Measurements from ENCODE around the gene ZNF407.

Gene ZNF407

GRCh38 chr18:74817576-74817975 is 219.9 kb downstream of the ZNF407 start:
- ChIA-PET POLR2A (no interaction called here), CTCF (interaction anchor here (1.8 kb wide), 1 partner anchor 11 kb away, joined by 4 read pairs; no protein-coding TSS in a partner anchor)
- Histone ChIP-seq H3K4me3 (ENCODE audit: control insufficient read depth in 1 of 7, extremely low read depth in 1 of 7, insufficient read depth in 4 of 7, low read depth in 2 of 7, low read length in 6 of 7) (no peak overlapping the region), H3K27me3 (replicated peaks in 2 of 5; ENCODE audit: control insufficient read depth in 4 of 5, insufficient read depth in 5 of 5, low read length in 4 of 5) (no peaks in the 10 kb centered on the region), H3K4me1 (ENCODE audit: control extremely low read depth in 1 of 4, control insufficient read depth in 4 of 4, insufficient read depth in 4 of 4, low read length in 3 of 4) (no peaks in the 10 kb centered on the region), H3K27ac (ENCODE audit: insufficient read depth in 1 of 2, low read depth in 1 of 2, low read length in 2 of 2, poor library complexity in 1 of 2, severe bottlenecking in 2 of 2) (no peak overlapping the region), H3K9me3 (ENCODE audit: control extremely low read depth in 1 of 5, control insufficient read depth in 4 of 5, insufficient read depth in 2 of 5, low read depth in 1 of 5, low read length in 4 of 5) (no peaks in the 10 kb centered on the region), H3K36me3 (ENCODE audit: control insufficient read depth in 4 of 4, insufficient read depth in 4 of 4, low read length in 3 of 4) (no peaks in the 10 kb centered on the region)
- WGBS (ENCODE audit: insufficient coverage) = 100% methylated on average over 1 of the region's 2 CpGs
- no peak for DNase-seq

- WGBS (ENCODE audit: insufficient coverage) = 93% methylated on average over 2 of the region's 4 CpGs
- no peak for DNase-seq
- H3K9me3 ChIP-seq (ENCODE audit: control extremely low read depth in 1 of 5, control insufficient read depth in 4 of 5, insufficient read depth in 2 of 5, low read depth in 1 of 5, low read length in 4 of 5) = peaks cover 0 to 3% (median 0%) of the 10 kb centered on the region in 5 experiments
- ChIA-PET CTCF (interaction anchor here (0.7 to 1.8 kb wide), 2 partner anchors 12 to 1891 kb away, joined by 3 to 4 read pairs; no protein-coding TSS in a partner anchor), POLR2A (no interaction called here)
- no peak overlapping the region for H3K27ac ChIP-seq (ENCODE audit: insufficient read depth in 1 of 2, low read depth in 1 of 2, low read length in 2 of 2, poor library complexity in 1 of 2, severe bottlenecking in 2 of 2)
- no peaks in the 10 kb centered on the region for H3K36me3 ChIP-seq (ENCODE audit: control insufficient read depth in 4 of 4, insufficient read depth in 4 of 4, low read length in 3 of 4)
- no peaks in the 10 kb centered on the region for H3K4me1 ChIP-seq (ENCODE audit: control extremely low read depth in 1 of 4, control insufficient read depth in 4 of 4, insufficient read depth in 4 of 4, low read length in 3 of 4)
- H3K27me3 ChIP-seq (replicated peaks in 2 of 5; ENCODE audit: control insufficient read depth in 4 of 5, insufficient read depth in 5 of 5, low read length in 4 of 5) = no peaks in the 10 kb centered on the region
- no peak overlapping the region for H3K4me3 ChIP-seq (ENCODE audit: control insufficient read depth in 1 of 7, extremely low read depth in 1 of 7, insufficient read depth in 4 of 7, low read depth in 2 of 7, low read length in 6 of 7)
Measured at GRCh38 chr18:74818516-74819175, 221.0 kb downstream of the ZNF407 start.

- Histone ChIP-seq H3K4me1 (ENCODE audit: control extremely low read depth in 1 of 4, control insufficient read depth in 4 of 4, insufficient read depth in 4 of 4, low read length in 3 of 4) (no peaks in the 10 kb centered on the region), H3K27ac (ENCODE audit: insufficient read depth in 1 of 2, low read depth in 1 of 2, low read length in 2 of 2, poor library complexity in 1 of 2, severe bottlenecking in 2 of 2) (no peak overlapping the region), H3K27me3 (replicated peaks in 2 of 5; ENCODE audit: control insufficient read depth in 4 of 5, insufficient read depth in 5 of 5, low read length in 4 of 5) (no peaks in the 10 kb centered on the region), H3K9me3 (ENCODE audit: control extremely low read depth in 1 of 5, control insufficient read depth in 4 of 5, insufficient read depth in 2 of 5, low read depth in 1 of 5, low read length in 4 of 5) (peaks cover 0 to 3% (median 0%) of the 10 kb centered on the region in 5 experiments), H3K4me3 (ENCODE audit: control insufficient read depth in 1 of 7, extremely low read depth in 1 of 7, insufficient read depth in 4 of 7, low read depth in 2 of 7, low read length in 6 of 7) (no peak overlapping the region), H3K36me3 (ENCODE audit: control insufficient read depth in 4 of 4, insufficient read depth in 4 of 4, low read length in 3 of 4) (no peaks in the 10 kb centered on the region)
- WGBS (ENCODE audit: insufficient coverage) = 95% methylated on average over 7 of the region's 7 CpGs
- ChIA-PET CTCF (no interaction called here), POLR2A (no interaction called here)
- DNase-seq = no peak
Measured at GRCh38 chr18:74819433-74820059, 221.9 kb downstream of the ZNF407 start.

- POLR2A ChIA-PET = no interaction called here
- Histone ChIP-seq H3K4me1 (ENCODE audit: control extremely low read depth in 1 of 4, control insufficient read depth in 4 of 4, insufficient read depth in 4 of 4, low read length in 3 of 4) (no peaks in the 10 kb centered on the region), H3K4me3 (ENCODE audit: control insufficient read depth in 1 of 7, extremely low read depth in 1 of 7, insufficient read depth in 4 of 7, low read depth in 2 of 7, low read length in 6 of 7) (no peak overlapping the region), H3K9me3 (ENCODE audit: control extremely low read depth in 1 of 5, control insufficient read depth in 4 of 5, insufficient read depth in 2 of 5, low read depth in 1 of 5, low read length in 4 of 5) (peaks cover 0 to 3% (median 0%) of the 10 kb centered on the region in 5 experiments), H3K27ac (ENCODE audit: insufficient read depth in 1 of 2, low read depth in 1 of 2, low read length in 2 of 2, poor library complexity in 1 of 2, severe bottlenecking in 2 of 2) (no peak overlapping the region), H3K27me3 (replicated peaks in 2 of 5; ENCODE audit: control insufficient read depth in 4 of 5, insufficient read depth in 5 of 5, low read length in 4 of 5) (no peaks in the 10 kb centered on the region), H3K36me3 (ENCODE audit: control insufficient read depth in 4 of 4, insufficient read depth in 4 of 4, low read length in 3 of 4) (no peaks in the 10 kb centered on the region)
- WGBS (ENCODE audit: insufficient coverage) = 100% methylated on average over 2 of the region's 3 CpGs
- DNase-seq = no peak
- CTCF ChIA-PET = no interaction called here
Measured at GRCh38 chr18:74820160-74820780, 222.6 kb downstream of the ZNF407 start.

GRCh38 chr18:74825460-74825859 is 227.8 kb downstream of the ZNF407 start:
- H3K4me3 ChIP-seq (ENCODE audit: control insufficient read depth in 1 of 7, extremely low read depth in 1 of 7, insufficient read depth in 4 of 7, low read depth in 2 of 7, low read length in 6 of 7) = no peak overlapping the region
- H3K9me3 ChIP-seq (ENCODE audit: control extremely low read depth in 1 of 5, control insufficient read depth in 4 of 5, insufficient read depth in 2 of 5, low read depth in 1 of 5, low read length in 4 of 5) = peaks cover 0 to 3% (median 0%) of the 10 kb centered on the region in 5 experiments
- no peaks in the 10 kb centered on the region for H3K4me1 ChIP-seq (ENCODE audit: control extremely low read depth in 1 of 4, control insufficient read depth in 4 of 4, insufficient read depth in 4 of 4, low read length in 3 of 4)
- ChIA-PET POLR2A (no interaction called here), CTCF (no interaction called here)
- DNase-seq = no peak
- H3K27ac ChIP-seq (ENCODE audit: insufficient read depth in 1 of 2, low read depth in 1 of 2, low read length in 2 of 2, poor library complexity in 1 of 2, severe bottlenecking in 2 of 2) = no peak overlapping the region
- no peaks in the 10 kb centered on the region for H3K36me3 ChIP-seq (ENCODE audit: control insufficient read depth in 4 of 4, insufficient read depth in 4 of 4, low read length in 3 of 4)
- 100% methylated on average over 1 of the region's 1 CpG for WGBS (ENCODE audit: insufficient coverage)
- H3K27me3 ChIP-seq (replicated peaks in 2 of 5; ENCODE audit: control insufficient read depth in 4 of 5, insufficient read depth in 5 of 5, low read length in 4 of 5) = no peaks in the 10 kb centered on the region

- H3K9me3 ChIP-seq (ENCODE audit: control extremely low read depth in 1 of 5, control insufficient read depth in 4 of 5, insufficient read depth in 2 of 5, low read depth in 1 of 5, low read length in 4 of 5) = peaks cover 0 to 3% (median 0%) of the 10 kb centered on the region in 5 experiments
- 100% methylated on average over 3 of the region's 5 CpGs for WGBS (ENCODE audit: insufficient coverage)
- no peak overlapping the region for H3K27ac ChIP-seq (ENCODE audit: insufficient read depth in 1 of 2, low read depth in 1 of 2, low read length in 2 of 2, poor library complexity in 1 of 2, severe bottlenecking in 2 of 2)
- POLR2A ChIA-PET = no interaction called here
- CTCF ChIA-PET = no interaction called here
- H3K4me3 ChIP-seq (ENCODE audit: control insufficient read depth in 1 of 7, extremely low read depth in 1 of 7, insufficient read depth in 4 of 7, low read depth in 2 of 7, low read length in 6 of 7) = no peak overlapping the region
- DNase-seq = no peak
- no peaks in the 10 kb centered on the region for H3K36me3 ChIP-seq (ENCODE audit: control insufficient read depth in 4 of 4, insufficient read depth in 4 of 4, low read length in 3 of 4)
- H3K27me3 ChIP-seq (replicated peaks in 2 of 5; ENCODE audit: control insufficient read depth in 4 of 5, insufficient read depth in 5 of 5, low read length in 4 of 5) = no peaks in the 10 kb centered on the region
- H3K4me1 ChIP-seq (ENCODE audit: control extremely low read depth in 1 of 4, control insufficient read depth in 4 of 4, insufficient read depth in 4 of 4, low read length in 3 of 4) = no peaks in the 10 kb centered on the region
Measured at GRCh38 chr18:74826572-74826971, 228.9 kb downstream of the ZNF407 start.

GRCh38 chr18:74828200-74828599 is 230.5 kb downstream of the ZNF407 start:
- 97% methylated on average over 3 of the region's 3 CpGs for WGBS (ENCODE audit: insufficient coverage)

More at GRCh38 chr18:74828200-74828599, 230.5 kb downstream of the ZNF407 start:
- H3K27ac ChIP-seq (ENCODE audit: insufficient read depth in 1 of 2, low read depth in 1 of 2, low read length in 2 of 2, poor library complexity in 1 of 2, severe bottlenecking in 2 of 2) = no peak overlapping the region
- no peaks in the 10 kb centered on the region for H3K36me3 ChIP-seq (ENCODE audit: control insufficient read depth in 4 of 4, insufficient read depth in 4 of 4, low read length in 3 of 4)
- DNase-seq = no peak
- peaks cover 0 to 5% (median 0%) of the 10 kb centered on the region in 4 experiments for H3K4me1 ChIP-seq (ENCODE audit: control extremely low read depth in 1 of 4, control insufficient read depth in 4 of 4, insufficient read depth in 4 of 4, low read length in 3 of 4)
- H3K27me3 ChIP-seq (replicated peaks in 2 of 5; ENCODE audit: control insufficient read depth in 4 of 5, insufficient read depth in 5 of 5, low read length in 4 of 5) = no peaks in the 10 kb centered on the region
- CTCF ChIA-PET = no interaction called here
- H3K9me3 ChIP-seq (ENCODE audit: control extremely low read depth in 1 of 5, control insufficient read depth in 4 of 5, insufficient read depth in 2 of 5, low read depth in 1 of 5, low read length in 4 of 5) = peaks cover 0 to 1% (median 0%) of the 10 kb centered on the region in 5 experiments
- POLR2A ChIA-PET = no interaction called here
- no peak overlapping the region for H3K4me3 ChIP-seq (ENCODE audit: control insufficient read depth in 1 of 7, extremely low read depth in 1 of 7, insufficient read depth in 4 of 7, low read depth in 2 of 7, low read length in 6 of 7)
